ENCODE measurements around the gene ARL5C.
A peak's percentile ranks its signal among the peaks of the same experiment; 100 is the strongest.
"Not testable (repeated sequence)": the region's sequence is repeated elsewhere in the genome, so short reads cannot be mapped to it uniquely, and the experiment has no call there.

The ARL5C gene

DNA sequence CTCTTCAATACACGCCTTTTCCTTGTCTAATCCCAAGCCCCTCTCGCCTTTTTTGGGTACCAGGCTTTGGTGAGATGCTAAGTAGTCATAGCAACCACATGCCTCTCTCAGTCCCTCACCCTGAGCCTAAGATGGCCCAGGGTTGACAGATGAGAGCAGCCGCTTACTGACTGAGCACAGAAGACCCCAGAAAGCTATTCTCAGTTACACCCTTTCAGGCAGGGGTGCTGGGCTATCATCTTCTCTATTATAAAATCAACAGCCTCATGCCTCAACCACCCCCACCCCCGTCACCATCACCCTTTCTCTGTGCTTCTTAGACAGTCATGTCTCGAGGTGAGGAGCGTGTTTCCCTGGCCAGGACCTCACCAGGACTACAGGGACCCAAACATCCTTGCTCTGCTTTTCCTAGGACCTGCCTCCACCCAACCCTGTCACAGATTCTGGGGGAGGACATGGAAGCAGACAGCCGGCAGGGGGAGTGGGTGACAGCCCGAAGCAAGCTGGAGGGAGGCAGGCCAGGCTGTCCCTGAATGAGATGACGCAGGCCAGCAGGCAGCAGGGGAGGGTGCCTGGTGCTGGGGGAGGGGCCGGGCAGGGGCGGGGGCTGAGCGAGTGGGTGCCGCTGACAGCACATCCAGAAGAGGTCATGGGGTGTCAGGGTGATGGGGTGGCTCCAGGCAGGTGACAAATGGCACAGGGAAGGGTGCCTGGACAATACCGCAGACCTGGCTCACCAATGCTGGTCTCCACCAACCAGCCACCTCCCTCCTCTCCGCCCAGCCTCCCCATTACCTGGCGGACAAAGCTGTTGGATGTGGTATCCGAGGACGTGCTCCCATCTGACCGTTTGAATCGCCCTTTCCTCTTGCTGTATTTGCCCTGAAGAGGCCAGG is 28.4 kb upstream of the ARL5C start:
- no peak for DNase-seq

DNA sequence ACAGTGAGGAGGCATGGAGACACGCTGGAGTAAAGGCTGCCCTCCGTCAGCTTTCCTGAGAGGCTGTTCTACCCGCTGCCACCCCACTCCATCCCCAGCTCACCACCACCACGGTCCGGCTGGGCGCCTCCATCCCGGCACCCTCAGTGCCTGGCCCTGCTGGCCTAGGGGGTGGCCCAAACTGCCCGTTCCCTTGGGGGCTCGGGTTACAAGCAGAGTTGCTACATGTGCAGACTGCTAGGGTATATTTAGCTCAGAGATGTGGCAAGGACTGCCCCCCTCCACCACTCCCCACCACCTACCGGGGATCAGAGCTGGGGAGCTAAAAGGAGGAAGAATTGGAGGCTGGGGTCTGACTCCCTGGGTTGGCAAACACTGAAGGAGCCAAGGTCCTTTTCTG is 27.4 kb upstream of the ARL5C start:
- no peak for DNase-seq

DNA sequence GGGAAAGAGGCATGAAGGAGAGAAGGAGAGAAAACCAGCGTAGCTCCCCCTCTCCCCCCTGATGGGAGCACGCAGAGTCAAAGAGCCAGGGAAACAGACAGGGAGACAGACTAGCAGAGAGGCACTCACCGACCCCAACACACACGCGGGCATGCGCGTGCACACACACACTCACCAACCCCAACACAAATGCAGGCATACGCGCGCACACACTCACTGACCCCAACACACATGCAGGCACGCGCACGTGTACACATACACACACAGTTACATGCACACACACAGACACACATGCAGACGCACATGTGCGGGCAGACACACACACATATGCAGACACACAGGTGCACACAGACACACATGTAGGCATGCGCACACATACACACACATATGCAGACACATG is 26.9 kb upstream of the ARL5C start:
- no peak for DNase-seq

GRCh38 chr17:39191750-39192510 is 26.0 kb upstream of the ARL5C start:
- no peak for DNase-seq

GRCh38 chr17:39187152-39187830 is 21.3 kb upstream of the ARL5C start:
- no peak for DNase-seq

DNA sequence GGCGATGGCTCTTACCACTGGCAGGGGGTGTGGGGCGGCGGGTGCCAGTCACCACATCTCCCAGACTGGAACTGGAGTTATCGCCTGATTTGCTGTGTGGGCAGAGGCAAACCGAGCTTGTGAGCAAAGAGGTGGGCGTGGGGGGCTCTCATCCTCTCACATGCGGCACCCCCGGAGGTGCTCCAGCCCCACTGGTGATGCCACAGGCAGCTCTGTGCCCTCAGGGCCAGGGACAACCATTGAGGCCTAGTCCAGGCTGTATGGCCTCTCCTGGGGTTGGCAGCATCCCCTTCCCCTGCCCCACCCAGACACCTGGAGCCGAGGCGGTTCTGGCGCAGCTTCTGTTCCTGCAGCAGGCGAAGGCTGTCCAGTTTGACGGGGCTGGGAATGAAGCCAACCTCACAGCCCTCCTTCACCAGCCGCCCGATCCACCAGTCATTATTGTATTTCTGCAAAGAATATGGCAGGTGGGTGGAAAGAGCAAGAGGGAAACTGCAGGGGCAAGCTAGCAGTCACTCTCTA is 20.6 kb upstream of the ARL5C start:
- no peak for DNase-seq

GRCh38 chr17:39183720-39184119 is 17.8 kb upstream of the ARL5C start:
- no peak for DNase-seq

DNA sequence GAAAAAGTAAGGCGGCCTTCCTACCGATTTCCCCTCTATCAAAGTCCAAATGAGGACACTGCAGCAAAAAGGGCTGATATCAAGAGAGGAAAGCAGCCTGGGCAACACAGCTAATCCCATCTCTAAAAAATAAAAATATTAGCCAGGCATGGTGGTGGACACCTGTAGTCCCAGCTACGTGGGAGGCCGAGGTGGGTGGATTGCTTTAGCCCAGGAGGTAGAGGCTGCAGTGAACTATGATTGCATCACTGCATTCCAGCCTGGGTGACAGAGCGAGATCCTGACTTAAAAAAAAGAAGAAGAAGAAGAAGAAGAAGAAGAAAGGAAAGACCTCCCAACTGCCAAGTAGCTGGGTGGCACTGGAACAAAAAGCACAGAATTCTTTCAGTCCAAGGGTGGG is 17.1 kb upstream of the ARL5C start:
- no peak for DNase-seq

DNA sequence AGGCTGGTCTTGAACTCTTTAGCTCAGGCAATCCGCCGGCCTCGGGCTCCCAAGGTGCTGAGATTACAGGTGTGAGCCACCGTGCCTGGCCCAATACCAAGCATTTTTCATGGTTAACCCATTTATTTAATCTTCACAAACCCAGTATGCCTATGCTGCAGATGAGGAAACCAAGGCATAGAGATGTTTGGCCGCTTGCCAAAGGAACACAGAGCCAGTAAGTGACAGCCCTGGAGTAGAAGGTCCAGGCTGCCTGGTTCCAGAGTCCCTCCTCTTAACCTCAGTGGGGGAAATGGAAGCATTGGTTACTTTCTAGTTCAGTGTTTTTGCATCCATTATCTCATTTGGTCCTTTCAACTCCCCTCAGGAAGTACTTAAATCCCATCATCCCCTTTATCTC is 15.3 kb upstream of the ARL5C start:
- DNase-seq: no peak

DNA sequence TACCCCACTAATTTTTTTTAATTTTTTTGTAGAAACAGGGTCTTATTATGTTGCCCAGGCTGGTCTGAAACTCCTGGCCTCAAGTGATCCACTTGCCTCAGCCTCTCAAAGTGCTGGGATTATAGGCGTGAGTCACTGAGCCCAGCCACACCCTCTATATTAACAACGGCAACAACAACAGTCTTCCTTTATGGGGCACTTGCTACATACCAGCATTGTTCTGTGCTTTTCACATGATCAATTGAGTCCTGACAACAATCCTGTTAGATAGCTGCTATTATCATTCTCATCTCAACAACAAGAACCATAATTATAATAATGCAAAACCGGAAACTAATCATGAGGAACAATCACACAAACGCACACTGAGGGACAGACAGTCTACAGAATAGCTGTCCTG is 12.6 kb upstream of the ARL5C start:
- no peak for DNase-seq

GRCh38 chr17:39177256-39177655 is 11.3 kb upstream of the ARL5C start:
- DNase-seq: no peak

GRCh38 chr17:39175695-39176093 is 9.7 kb upstream of the ARL5C start:
- DNase-seq: no peak

DNA sequence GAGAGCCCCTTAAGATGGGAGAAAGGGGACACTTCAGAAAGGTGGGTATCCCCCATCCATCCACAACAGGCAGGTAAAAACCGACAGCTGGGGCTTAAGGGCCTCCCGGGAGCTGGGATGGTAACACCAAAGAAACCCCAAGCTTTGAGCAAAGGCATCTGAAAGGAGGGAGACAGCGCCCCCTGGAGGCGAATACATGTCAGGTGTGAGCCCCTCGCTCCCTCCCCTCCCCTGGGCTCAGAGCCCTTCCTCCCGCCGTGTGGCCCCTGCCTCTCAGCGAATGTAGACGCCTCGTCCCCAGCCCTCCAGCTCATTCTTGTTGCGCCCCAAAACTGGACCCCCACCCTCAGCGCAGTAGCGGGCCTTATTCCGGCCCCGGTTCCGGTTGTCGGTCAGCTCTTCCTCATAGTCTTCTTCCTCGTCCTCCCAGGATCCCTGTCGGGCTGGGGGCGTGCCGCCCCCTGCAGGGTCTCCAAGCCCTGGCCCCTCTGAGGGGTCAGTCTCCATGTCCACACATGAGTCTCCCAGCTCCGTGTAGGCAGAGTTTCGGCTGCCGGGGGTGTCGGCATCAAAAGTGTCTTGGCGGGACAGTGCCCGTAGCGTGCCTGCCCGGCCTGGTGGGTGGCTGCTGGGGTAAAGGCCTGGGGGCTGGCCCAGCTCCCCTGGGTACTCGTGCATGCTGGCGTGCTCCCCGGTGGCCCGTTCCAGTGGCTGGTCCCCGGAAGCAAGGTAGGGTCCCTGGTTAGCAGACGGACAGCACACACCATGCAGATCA is 9.1 kb upstream of the ARL5C start:
- DNase-seq: peak; percentile 72

- no peak for DNase-seq
These were observed 7.7 kb upstream of the ARL5C start for GRCh38 chr17:39173526-39174274.

DNA sequence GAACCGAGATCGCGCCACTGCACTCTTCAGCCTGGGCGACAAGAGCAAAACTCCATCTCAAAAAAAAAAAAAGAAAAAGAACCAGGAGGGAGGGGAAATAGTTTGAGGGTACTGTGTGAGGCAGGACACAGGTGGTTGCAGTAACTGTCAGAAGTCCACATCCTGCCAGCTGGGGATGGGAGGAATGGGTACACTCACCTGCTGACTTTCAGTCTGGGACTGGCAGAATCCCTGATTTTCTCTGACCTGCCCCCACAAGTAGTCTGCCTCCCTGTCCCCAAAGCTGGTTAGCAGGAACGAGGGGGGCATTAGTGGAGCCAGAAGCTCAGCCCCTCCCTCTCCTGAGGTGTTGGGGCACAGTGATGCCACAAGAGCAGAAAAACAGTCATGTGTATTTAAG is 7.1 kb upstream of the ARL5C start:
- DNase-seq: no peak

DNA sequence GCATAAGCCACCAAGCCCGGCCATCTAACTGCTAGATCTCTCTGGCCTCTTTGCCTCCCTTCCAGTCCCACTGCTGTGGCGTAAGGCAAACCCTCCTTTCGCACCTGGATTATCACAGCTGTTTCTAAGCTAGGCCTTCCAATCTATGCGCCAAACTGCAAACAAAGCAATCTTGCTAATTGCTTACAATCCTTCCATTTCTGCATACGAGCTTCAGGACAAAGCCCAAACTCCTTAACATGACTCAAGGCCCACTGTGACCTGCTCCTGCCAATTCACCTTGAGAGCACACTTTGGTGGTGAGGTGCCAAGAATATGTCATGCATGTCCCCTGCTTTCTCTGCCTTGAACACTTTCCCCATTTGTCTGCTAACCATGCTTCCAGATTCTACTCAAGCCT is 6.0 kb upstream of the ARL5C start:
- no peak for DNase-seq

GRCh38 chr17:39170558-39170957 is 4.6 kb upstream of the ARL5C start:
- DNase-seq: no peak

DNA sequence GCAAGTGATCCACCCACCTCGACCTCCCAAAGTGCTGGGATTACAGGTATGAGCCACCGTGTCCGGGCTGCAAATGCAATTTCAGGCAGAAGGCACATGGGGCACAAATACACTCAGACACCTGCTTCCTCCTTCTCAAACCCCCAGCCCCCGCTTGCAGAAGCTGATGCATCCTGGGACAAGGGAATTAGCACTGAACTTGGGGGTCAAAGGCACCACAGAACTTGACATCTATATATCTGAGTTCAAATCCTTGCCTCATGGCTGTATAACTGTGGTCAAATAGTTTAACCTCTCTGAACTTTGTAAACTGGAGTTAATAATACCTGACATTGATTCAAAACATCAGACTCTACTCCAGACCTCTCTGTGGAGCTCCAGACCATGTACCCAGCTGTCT is 4.1 kb upstream of the ARL5C start:
- no peak for DNase-seq

DNA sequence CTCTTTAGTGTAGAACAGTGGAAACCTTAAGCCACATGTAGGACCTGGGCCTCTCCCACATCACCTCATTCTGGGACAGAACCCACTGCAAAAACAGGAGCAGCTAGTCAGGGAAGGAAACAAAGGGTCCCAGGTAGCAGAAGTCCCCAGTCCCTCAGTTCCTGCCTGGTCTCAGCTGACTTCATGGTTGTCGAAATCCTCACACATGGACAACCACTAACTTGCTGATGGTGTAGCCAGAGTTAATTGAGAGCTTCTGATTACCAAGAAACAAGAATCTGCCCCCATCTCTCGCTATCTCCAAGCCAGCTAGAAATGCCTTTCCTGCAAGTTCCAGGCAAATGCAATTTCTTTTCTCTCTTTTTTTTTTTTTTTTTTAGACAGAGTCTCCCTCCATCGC is 3.6 kb upstream of the ARL5C start:
- DNase-seq: no peak

DNA sequence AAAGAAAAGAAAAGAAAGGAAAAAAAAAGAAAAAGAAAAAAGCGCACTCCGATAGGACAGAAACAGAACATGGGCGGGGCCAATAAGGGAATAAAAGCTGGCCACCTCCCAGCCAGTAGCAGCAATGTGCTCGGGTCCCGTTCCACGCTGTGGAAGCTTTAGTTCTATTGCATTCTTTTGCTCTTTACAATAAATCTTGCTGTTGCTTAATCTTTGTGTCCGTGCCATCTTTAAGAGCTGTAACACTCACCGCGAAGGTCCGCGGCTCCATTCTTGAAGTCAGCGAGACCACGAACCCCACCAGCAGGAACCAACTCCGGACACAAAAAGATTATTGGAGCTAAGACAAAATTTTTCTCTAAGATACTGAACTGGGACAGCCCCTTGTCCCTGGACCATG is 3.1 kb upstream of the ARL5C start:
- no peak for DNase-seq

GRCh38 chr17:39168503-39168902 is 2.5 kb upstream of the ARL5C start:
- not testable (repeated sequence) for DNase-seq

- no peak for DNase-seq
These were observed 1.5 kb upstream of the ARL5C start for GRCh38 chr17:39167476-39167875.

Data from OCI-M1 (cell line).